Left cardiac atrium (tissue), 4 donors: ENCODE data around the gene ATPAF2. TPM values are rescaled to one million over a fixed set of nuclear protein-coding genes. Genes with fewer than 3 reads are reported as not detected.

Experiments used
- ATAC-seq, 2 donors: fragments of 200-7000 bp; cut with Tn5 transposase; one replicate each; pipeline ENCODE4 v1.9.1; 2020; ENCODE audit warnings: mild to moderate bottlenecking in 2 of 2, moderate library complexity in 2 of 2
- DNase-seq: peaks from one replicate; pipeline ENCODE4 v3.0.0-alpha.2; 2020
- intact Hi-C, 2 donors: fragments of 100-400 bp; cut with DNase I; formaldehyde crosslinking; loops; one replicate each; pipeline versions ENCODE4 v1.14.1 to v1.15.1; 2022 to 2023
- total RNA-seq, 2 donors: library from RNA; stranded (reverse); fragmentation: NEBNext Ultra II Directional; extraction: Animal tissue kit (Norgen Biotek cat#: 25700); gene quantifications; one replicate each; pipeline ENCODE4 v1.2.1, GENCODE V29; 2021
- donor health status: DM: no; HTN: yes; CAD: no.
- donor health status: DM: no; HTN: yes; CAD: no; lungs with severe emphysema.
- donor health status: DM: yes; HTN: yes; CAD: no.
- donor health status: Dilated cardiomyopathy.

ATPAF2 gene
- total RNA-seq, 2 donors from 2014 or later = 21.7 to 30.5 TPM

DNA sequence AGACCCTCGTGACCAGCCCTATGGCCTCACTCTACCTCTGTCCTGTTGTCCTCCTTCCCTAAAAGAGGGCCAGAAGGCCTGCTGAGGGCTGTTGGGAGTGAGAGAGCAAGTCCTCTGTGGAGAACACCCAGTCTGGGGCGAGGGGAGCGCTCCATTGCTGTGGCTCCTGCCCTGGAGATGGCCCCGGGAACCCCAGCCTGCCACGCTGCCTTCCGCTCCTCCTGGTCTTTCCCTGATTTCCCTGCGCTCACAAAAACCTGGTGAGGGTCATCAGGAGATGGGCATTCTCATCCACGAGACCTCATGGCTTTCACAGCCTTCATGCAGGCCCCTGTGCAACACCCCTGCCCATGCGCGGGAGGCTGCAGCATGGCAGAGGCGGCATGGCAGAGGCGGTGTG lies 45.1 kb downstream of the ATPAF2 start:
- intact Hi-C loops = loop anchor here in 1 of 2 donors (2.0 kb wide), 1 partner anchor 39 kb away; no protein-coding TSS in a partner anchor
- DNase-seq = no peak

DNA sequence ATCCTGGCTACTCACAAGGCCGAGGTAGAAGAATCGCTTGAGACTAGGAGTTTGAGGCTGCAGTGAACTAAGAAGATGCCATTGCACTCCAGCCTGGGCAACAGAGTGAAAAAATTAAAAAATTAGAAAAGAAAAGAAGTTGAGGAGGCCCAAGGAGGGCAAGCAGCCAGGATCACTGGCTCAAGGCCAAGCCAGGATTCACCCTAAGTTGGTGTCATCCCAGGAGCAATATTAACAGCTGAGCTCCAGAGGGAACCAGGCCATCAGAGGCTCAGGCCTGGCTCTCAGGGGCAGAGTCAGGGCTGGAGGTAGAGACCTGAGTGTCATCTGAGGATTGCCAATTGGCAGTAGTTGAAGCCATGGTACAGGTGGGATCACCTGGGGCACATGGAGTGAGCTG lies 45.6 kb downstream of the ATPAF2 start:
- ATAC-seq (no peak), DNase-seq (no peak)
- intact Hi-C loops = no loop called here

More for the DNA sequence above, 45.1 kb downstream of the ATPAF2 start:
- peak in 1 of 2 donors; percentile 9 for ATAC-seq

DNA sequence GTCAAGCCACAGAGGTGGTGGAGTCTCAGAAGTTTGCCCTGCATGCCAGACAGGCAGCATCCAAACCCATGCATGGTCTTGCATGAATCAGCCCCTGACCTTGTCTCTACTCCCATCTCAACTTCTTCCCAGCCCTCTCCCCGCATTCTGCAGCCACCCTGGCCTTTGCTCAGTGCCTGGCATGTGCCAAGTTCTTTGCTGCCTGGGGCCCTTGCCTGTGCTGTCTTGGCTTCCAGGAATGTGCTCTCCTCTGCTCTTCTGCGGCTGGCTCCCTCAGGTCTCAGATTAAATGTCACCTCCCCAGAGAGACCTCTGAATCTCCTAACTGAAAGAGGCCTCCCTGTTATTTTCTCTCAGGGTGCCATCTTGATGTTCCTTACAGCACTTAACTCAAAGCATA lies 48.7 kb downstream of the ATPAF2 start:
- DNase-seq (no peak), ATAC-seq (no peak)
- intact Hi-C loops = no loop called here

DNA sequence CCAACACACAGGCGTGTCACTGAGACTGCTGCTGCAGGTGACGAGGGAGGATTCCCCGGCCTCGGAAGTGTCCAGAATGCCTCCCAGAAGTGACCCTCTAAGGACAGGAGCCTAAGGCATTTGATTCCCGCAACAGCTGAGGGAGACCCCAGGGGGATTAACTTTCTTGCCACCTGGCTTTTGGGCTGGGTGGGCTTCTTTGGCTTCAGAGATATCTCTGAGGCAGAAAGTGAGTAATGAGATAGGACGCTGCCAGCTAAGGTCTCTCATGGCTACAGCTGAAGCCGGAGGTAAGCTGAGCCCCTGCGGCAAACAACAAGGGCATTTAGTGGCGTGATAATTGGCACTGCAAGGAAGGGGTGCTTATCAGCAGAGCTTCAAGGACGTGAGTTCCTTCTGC lies 49.4 kb downstream of the ATPAF2 start:
- intact Hi-C loops = no loop called here

DNA sequence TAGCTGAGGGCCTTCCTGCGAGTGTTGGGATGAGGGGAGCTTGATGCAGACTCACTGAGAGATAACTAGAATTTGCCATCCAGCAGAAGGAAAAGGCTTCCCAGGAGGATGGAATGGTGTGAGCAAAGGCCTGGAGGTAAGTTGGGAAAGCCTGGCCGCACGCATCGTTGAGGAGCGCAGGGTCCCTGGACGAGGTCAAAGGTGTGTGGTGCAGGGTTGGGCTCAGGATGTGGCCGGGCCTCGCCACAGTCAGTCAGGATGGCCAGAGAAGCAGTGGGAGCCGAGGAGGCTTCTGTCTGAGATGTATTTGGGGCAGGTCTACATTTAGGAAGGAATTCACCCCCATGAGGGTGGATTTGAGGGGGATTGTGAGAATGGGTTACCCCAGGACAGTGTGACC lies 49.9 kb downstream of the ATPAF2 start:
- DNase-seq = no peak
- no peak for ATAC-seq
- intact Hi-C loops = no loop called here

More for the DNA sequence above, 49.4 kb downstream of the ATPAF2 start:
- ATAC-seq (no peak), DNase-seq (no peak)

DNA sequence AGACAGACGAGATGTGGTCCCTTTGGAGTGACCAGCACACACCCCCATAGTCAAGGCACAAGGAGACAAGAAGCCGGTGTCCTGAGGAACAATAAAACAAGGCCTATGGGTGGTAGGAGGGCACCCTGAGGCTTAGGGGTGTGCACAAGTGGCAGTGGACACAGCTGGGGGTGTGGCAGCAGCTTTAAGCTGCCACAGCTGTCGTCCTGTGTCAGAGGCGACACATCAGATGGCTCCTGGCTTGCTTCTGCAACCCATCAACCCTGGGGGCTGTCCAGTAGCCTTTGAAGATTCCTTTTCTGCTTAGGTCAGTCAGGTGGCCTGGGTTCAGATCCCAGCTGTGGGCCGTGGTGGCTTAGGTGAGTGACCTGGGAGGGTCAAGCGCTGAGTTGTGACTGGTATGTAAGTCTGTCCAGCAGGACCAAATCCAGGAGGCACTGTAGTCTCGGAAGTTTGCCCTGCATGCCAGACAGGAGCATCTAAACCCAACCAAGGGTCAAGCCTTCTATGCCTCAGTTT lies 50.5 kb downstream of the ATPAF2 start:
- intact Hi-C loops = no loop called here
- no peak for DNase-seq
- ATAC-seq = no peak

DNA sequence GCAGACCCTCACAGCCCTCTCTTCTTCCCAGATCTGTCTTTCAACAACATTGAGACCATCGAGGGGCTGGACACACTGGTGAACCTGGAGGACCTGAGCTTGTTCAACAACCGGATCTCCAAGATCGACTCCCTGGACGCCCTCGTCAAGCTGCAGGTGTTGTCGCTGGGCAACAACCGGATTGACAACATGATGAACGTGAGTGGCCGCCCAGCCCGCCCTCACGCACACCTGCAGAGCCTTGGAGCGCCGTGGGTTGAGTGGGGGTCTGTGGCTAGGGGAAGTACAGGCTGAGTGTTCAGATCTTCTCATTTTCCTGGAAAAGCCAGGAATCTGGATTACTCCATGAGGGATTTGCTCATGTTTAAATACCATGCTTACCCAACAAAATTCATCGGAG lies 51.1 kb downstream of the ATPAF2 start:
- no peak for DNase-seq
- ATAC-seq = no peak
- intact Hi-C loops = no loop called here

DNA sequence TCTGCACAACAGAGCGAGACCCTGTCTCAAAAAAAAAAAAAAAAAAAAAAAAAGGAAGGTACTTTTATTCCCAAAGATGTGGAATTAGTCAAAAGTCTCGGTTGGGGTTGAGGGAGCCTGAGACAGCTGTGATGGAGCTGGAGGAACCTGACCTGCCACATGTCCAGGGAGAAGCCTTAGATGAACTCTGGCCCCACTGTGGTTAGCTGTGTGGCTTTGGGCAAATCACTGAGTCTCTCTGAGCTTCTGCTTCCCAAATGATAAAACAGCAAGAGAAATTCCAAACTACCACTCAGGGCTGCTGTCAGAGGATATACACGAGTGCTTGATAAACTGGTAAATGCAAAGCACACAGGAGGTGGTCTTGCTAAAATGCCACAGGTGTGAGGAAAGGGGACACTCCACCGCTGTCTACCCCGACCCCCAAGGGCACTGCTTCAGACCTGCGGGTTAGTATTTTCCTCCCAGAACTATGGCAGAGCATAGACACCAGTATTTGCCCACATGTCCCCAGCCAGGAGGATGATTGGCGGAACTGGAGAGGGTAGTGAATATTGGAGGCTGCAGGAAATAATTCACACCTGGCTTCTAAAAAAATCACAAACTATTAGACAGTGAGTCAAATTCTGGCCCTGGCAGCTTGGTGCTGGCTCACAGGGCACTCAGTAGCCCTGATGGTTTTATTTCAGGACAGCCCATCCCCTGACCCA lies 51.6 kb downstream of the ATPAF2 start:
- ATAC-seq = no peak
- DNase-seq = no peak
- intact Hi-C loops = no loop called here

DNA sequence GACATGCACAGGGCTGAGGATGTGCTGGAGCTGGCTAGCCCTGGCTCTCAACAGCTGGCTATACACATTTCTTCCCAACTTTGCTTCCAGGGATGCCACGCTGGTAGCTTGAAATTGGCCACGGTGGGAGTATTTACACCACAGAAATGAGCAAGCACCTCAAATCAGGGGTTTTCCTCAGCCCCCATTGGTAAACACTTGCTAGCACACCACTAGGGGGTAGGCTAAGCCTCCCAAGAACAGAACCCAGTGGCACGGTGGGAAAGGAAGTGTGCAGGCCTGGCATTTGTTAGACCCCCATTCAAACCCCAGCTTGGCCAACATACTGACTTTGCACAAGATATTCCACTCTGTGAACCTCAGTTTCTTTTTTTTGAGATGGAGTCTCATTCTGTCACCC lies 53.4 kb downstream of the ATPAF2 start:
- ATAC-seq (no peak), DNase-seq (no peak)
- intact Hi-C loops = no loop called here

DNA sequence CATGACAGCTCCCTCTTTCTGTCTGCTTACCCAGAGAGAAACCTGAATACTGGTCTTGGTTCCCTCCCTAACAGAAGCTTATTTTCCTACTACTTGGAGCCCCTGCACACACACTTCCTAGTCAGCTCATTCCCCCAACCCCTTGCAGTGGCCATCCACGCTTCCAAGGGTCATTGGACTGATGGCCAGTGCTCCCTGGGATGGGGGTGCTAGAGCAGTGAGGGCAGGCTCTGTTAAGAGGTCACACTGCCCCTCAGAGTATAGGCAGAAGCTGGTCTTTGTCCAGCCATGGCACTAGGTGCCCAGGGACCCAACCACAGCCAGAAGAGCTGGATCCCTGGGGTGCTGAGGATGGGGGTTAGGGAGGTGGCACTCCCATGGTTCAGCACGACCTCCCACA lies 53.8 kb downstream of the ATPAF2 start:
- intact Hi-C loops = no loop called here
- DNase-seq = no peak
- ATAC-seq = no peak

DNA sequence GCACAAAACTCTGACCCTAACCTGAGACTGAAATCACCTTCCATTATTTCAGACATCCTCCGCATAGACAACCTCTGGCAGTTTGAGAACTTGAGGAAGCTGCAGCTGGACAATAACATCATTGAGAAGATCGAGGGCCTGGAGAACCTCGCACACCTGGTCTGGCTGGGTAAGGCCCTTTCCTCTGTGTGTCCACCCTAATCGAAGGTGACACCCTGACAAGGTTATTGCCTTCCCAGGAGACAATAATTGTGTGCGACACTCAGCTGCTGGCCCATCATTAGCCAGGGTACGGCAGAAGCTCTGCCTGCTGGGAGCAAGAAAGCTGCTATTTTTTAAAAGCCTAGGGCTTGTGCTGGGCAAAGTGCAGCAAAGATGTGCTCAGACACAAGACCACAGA lies 55.2 kb downstream of the ATPAF2 start:
- ATAC-seq = no peak
- DNase-seq = no peak
- intact Hi-C loops = no loop called here

DNA sequence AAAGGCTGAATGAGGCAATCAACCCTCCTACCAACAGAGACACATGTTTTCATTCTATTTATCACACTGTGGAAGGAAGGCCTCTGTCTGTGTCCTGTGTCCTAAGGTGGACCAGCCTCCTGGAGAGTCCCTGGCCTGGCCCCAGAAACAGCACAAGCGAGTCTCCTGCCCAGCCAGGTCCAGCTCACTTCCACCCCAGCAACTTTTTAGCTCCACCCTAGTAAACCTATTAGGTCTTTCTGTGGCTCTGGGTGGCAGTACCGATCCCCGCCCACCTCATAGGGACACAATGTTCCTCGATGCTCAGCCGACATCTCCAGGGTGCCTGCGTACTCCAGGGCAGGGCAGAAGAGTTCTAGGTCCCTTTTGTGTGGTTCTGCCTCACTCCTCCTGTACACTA lies 55.6 kb downstream of the ATPAF2 start:
- no peak for ATAC-seq
- no peak for DNase-seq
- intact Hi-C loops = no loop called here

DNA sequence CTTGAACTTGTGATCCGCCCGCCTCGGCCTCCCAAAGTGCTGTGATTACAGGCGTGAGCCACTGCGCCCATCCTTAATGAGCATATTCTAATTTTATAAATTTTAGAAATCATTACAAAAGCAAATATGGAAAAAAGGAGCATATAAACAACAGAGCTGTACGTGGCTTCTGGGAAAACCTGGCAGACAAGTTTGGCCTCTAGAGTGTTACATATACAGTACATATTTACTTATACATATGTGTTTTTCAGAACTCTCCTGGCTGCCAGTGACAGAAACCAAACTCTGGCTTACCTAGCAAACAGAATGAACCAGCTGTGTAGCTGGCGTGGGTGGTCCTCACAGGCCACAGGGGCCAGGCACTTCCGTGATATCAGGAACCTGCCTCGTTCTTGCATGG lies 56.2 kb downstream of the ATPAF2 start:
- DNase-seq = no peak
- intact Hi-C loops = no loop called here

DNA sequence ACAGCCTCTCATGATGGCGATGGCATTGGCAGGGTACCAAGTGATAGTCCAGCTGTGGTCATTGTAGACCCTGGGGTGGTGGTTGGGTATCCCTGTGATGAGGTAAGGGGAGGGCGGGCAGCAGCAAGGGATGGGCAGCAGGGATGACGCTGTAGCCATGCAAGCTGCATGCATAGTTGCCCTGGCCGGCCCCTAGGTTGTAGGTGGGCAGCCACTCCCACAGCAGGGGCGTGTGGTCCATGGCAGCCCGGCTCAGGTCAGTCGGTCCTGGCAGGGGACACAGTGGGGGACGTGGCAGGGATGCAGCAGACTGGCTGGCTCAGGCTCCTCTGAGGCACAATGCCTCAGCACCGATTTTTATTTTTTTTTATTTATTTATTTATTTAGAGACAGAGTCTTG lies 57.6 kb downstream of the ATPAF2 start:
- intact Hi-C loops = no loop called here
- no peak for ATAC-seq
- no peak for DNase-seq

More for the DNA sequence above, 56.2 kb downstream of the ATPAF2 start:
- no peak for ATAC-seq

DNA sequence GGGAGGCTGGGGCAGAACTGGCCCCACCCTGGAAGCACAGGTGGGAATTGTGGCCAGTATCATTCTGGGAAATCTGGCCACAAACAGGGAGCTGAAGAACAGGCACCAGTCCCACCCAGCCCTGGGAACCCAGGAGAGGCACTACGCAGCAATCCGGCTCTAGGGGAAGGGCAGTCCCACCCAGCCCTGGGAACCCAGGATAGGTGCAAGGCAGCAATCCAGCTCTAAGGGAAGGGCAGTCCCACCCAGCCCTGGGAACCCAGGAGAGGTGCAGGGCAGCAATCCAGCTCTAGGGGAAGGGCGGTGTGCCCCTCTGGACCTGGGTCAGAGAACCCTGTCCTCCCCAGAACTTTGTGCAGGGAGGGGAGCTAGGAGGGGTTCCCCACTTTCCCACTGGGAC lies 59.2 kb downstream of the ATPAF2 start:
- intact Hi-C loops = no loop called here
- ATAC-seq (no peak), DNase-seq (no peak)

DNA sequence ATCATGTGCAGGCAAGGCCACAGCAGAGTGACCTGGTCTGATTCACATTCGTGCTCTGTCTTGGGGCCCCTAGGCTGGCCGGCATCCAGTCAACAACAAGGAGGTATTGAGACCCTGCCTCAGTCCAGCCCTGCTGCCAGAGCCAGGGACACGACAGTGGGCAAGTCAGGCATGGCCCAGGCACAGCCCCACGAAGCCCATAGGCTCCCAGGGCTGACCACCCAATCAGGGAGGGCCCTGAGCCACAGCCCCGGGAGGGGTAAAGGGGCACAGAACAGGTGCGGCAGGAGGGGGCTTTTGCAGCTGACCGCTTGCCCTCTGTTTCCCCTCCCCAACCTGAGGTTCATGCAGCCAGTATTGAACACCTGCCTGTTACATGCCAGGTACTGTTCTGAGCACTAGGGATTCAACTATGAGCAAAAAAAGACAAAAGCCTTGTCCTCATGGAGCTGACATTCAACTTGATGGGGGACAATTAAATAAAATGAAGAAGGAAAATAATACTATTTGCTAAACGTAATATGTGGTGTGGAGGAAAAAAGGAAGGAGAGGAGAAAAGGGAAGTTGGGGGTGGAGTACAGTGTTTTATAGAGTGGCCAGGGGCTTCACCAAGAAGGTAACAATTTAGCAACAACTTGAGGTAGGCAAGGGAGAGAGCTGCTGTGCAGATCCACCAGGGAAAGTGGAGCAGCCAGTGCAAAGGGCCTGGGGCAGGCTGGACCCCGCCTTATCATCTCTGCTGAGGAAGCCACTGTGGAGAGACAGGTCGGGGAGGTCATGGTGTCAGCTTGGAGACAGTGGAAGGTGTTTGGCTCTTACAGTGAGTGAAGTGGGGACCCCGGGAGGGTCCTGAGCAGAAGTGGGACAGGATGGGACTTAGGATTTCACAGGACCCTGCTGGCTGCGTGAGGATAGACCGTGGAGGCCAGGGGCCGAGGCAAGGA lies 60.2 kb downstream of the ATPAF2 start:
- DNase-seq (no peak), ATAC-seq (no peak)
- intact Hi-C loops = no loop called here

DNA sequence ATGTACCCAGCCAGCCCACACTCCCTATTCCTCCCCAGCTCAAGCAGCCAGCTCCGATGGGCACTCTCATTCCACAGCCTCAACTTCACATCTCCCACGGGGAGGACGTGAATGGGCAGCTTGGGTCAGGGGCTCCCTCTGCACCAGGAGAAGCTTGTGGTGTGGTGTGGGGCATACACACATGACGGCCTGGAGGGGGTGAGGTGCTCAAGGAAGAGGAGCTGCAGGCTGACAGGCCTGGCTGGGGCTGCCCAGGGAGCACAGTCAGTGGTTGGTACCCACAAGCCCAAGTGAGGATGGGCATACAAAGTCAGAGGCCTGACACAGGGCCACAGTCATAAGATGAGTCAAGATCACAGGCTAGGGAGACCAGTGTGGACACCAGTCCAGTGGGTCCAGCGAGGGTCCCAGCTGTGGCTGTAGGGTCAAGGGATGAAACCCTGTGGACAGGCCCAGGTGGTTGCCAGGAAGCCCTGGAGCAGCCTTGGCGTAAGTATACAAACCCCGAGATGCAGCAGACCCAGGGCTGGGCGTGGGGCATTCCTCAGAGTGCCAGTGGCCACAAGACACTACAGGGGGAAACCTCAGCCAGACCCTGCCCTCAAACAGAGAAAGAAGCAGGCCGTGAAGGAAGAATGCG lies 61.9 kb downstream of the ATPAF2 start:
- no peak for ATAC-seq
- no peak for DNase-seq
- intact Hi-C loops = no loop called here

DNA sequence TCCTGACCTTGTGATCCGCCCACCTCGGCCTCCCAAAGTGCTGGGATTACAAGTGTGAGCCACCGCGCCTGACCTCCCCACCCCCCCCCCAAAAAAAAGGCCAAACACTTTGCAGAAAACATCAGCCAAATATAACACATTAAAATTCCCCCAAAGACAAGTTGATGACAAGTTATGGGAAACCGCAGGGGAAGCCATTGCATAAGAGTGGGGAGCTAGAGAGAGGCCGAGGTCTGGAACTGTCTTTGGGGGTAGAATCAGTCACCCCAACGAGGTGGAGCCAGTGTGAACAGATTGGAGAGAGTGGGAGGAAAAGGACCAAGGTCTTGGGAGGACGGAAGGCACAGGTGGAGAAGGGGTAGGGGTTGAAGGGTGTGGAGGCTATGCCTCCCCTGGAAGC lies 63.5 kb downstream of the ATPAF2 start:
- ATAC-seq (no peak), DNase-seq (no peak)
- intact Hi-C loops = no loop called here

DNA sequence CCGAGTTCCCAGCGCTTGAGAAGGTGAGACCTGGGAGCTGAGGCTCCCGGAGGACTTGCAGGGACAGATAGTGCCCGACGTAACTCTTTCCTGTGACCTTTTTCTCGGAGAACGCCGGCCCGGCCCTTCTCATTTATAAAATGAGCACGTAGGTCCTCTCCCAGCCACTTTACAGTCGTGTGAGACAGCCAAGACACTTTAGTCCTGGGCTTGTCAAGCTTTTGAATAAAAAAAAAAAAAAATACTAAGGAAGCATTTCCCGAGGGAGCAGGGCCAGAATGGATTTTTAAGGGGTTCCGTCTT lies 66.1 kb downstream of the ATPAF2 start:
- ATAC-seq = no peak
- DNase-seq = no peak
- intact Hi-C loops = no loop called here
